Smooth muscle cell (in vitro differentiated cells): Measurements from ENCODE around the gene KNDC1. TPM values are rescaled to one million over a fixed set of nuclear protein-coding genes. Genes with fewer than 3 reads are reported as not detected.

Source experiments
- DNase-seq: peaks from one replicate; lab custom pipeline; 2025; ENCODE audit not compliant: unreplicated experiment; lab: John Stamatoyannopoulos, UW
- H2AFZ ChIP-seq: fragments of 200-600 bp; sonication (generic); 2 replicates; pipeline ENCODE4 v1.6.0; 2016; ENCODE audit warnings: antibody characterized with exemption, low read depth, mild to moderate bottlenecking
- H3F3A ChIP-seq: fragments of 200-600 bp; sonication (generic); 2 replicates; pipeline ENCODE4 v1.6.0; 2017; ENCODE audit warnings: antibody characterized with exemption, low read depth
- H3K27ac ChIP-seq: fragments of 200-600 bp; sonication (generic); 2 replicates; pipeline ENCODE4 v1.5.1; 2016; ENCODE audit warnings: low read depth, mild to moderate bottlenecking
- H3K27me3 ChIP-seq: fragments of 200-600 bp; sonication (generic); 2 replicates; pipeline ENCODE4 v1.6.1; 2016; ENCODE audit warnings: low read depth, mild to moderate bottlenecking
- H3K36me3 ChIP-seq: fragments of 200-600 bp; sonication (generic); 2 replicates; pipeline ENCODE4 v1.5.1; 2016; ENCODE audit warnings: low read depth
- H3K4me1 ChIP-seq: fragments of 200-600 bp; sonication (generic); 2 replicates; pipeline ENCODE4 v1.5.1; 2016; ENCODE audit warnings: low read depth
- H3K4me2 ChIP-seq: fragments of 200-600 bp; sonication (generic); 2 replicates; pipeline ENCODE4 v1.6.0; 2016; ENCODE audit warnings: mild to moderate bottlenecking
- H3K4me3 ChIP-seq: fragments of 200-600 bp; sonication (generic); 2 replicates; pipeline ENCODE4 v1.5.1; 2016; ENCODE audit warnings: mild to moderate bottlenecking
- H3K79me2 ChIP-seq: fragments of 200-600 bp; sonication (generic); 2 replicates; pipeline ENCODE4 v1.6.0; 2016; ENCODE audit warnings: low read depth, mild to moderate bottlenecking
- H3K9ac ChIP-seq: fragments of 200-600 bp; sonication (generic); 2 replicates; pipeline ENCODE4 v1.6.0; 2016; ENCODE audit warnings: low read depth
- H3K9me3 ChIP-seq: fragments of 200-600 bp; sonication (generic); replicated peaks from 2 replicates; pipeline ENCODE4 v1.5.1; 2016; ENCODE audit warnings: low read depth
- H4K20me1 ChIP-seq: fragments of 200-600 bp; sonication (generic); 2 replicates; pipeline ENCODE4 v1.6.0; 2016; ENCODE audit warnings: low read depth
- WGBS: methylation state at CpG from one replicate; pipeline ENCODE4 v1.1.7; 2016; ENCODE audit warnings: low lambda C conversion rate; 5-methylcytosine and 5-hydroxymethylcytosine counted together
- polyA plus RNA-seq: library from polyadenylated mRNA; unstranded; fragments of >200 nt; fragmentation: Nextera tagmentation; extraction: Ambion mirVana; gene quantifications from 2 replicates; pipeline ENCODE4 v1.2.1, GENCODE V29; 2016
- total RNA-seq: library from RNA; depleted of rRNA; stranded (reverse); fragments of >200 nt; gene quantifications from 2 replicates; pipeline ENCODE4 v1.2.3, GENCODE V29; 2014
- TF ChIP-seq, protein P1 (sequence below): fragments of 200-600 bp; sonication (generic); IDR thresholded peaks from 2 replicates; pipeline ENCODE4 v1.5.1; 2017; ENCODE audit warnings: borderline replicate concordance, mild to moderate bottlenecking, antibody characterized with exemption; ENCODE audit not compliant: insufficient read depth, poor library complexity, severe bottlenecking

Gene KNDC1
- total and polyA plus RNA-seq, 2 experiments from 2014 or later: 2.3 to 3.1 TPM

GRCh38 chr10:133114726-133115452, 45.1 kb upstream of the KNDC1 start:
- DNase-seq: no peak
- Histone ChIP-seq H4K20me1 (no peaks in the 10 kb centered on the region), H3K4me3 (no peak overlapping the region), H3K9me3 (no peaks in the 10 kb centered on the region), H3F3A (no peaks in the 10 kb centered on the region), H2AFZ (no peak overlapping the region), H3K27ac (no peak overlapping the region), H3K79me2 (no peaks in the 10 kb centered on the region), H3K36me3 (no peaks in the 10 kb centered on the region), H3K4me2 (no peak overlapping the region), H3K9ac (no peak overlapping the region), H3K4me1 (no peaks in the 10 kb centered on the region), H3K27me3 (no peaks in the 10 kb centered on the region)
- TF ChIP-seq, protein P1, sequence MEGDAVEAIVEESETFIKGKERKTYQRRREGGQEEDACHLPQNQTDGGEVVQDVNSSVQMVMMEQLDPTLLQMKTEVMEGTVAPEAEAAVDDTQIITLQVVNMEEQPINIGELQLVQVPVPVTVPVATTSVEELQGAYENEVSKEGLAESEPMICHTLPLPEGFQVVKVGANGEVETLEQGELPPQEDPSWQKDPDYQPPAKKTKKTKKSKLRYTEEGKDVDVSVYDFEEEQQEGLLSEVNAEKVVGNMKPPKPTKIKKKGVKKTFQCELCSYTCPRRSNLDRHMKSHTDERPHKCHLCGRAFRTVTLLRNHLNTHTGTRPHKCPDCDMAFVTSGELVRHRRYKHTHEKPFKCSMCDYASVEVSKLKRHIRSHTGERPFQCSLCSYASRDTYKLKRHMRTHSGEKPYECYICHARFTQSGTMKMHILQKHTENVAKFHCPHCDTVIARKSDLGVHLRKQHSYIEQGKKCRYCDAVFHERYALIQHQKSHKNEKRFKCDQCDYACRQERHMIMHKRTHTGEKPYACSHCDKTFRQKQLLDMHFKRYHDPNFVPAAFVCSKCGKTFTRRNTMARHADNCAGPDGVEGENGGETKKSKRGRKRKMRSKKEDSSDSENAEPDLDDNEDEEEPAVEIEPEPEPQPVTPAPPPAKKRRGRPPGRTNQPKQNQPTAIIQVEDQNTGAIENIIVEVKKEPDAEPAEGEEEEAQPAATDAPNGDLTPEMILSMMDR: no peak
- WGBS: 86% methylated on average over 33 of the region's 33 CpGs

GRCh38 chr10:133115453-133115842, 44.6 kb upstream of the KNDC1 start:
- no peak overlapping the region for H2AFZ ChIP-seq
- H3K9ac ChIP-seq: no peak overlapping the region
- WGBS: 91% methylated on average over 13 of the region's 13 CpGs
- no peaks in the 10 kb centered on the region for H4K20me1 ChIP-seq
- no peaks in the 10 kb centered on the region for H3K9me3 ChIP-seq
- TF ChIP-seq, protein P1: no peak
- no peaks in the 10 kb centered on the region for H3F3A ChIP-seq
- no peak for DNase-seq
- H3K27ac ChIP-seq: no peak overlapping the region
- no peaks in the 10 kb centered on the region for H3K36me3 ChIP-seq
- H3K4me1 ChIP-seq: no peaks in the 10 kb centered on the region
- no peak overlapping the region for H3K4me2 ChIP-seq
- no peaks in the 10 kb centered on the region for H3K79me2 ChIP-seq
- H3K27me3 ChIP-seq: no peaks in the 10 kb centered on the region
- no peak overlapping the region for H3K4me3 ChIP-seq

- Histone ChIP-seq H3K4me1 (no peaks in the 10 kb centered on the region), H3K9me3 (no peaks in the 10 kb centered on the region), H3K27me3 (no peaks in the 10 kb centered on the region), H3F3A (no peaks in the 10 kb centered on the region), H3K79me2 (no peaks in the 10 kb centered on the region), H2AFZ (no peak overlapping the region), H4K20me1 (no peaks in the 10 kb centered on the region), H3K9ac (no peak overlapping the region), H3K27ac (no peak overlapping the region), H3K4me2 (no peak overlapping the region), H3K36me3 (no peaks in the 10 kb centered on the region), H3K4me3 (no peak overlapping the region)
- WGBS: 71% methylated on average over 9 of the region's 17 CpGs
- TF ChIP-seq, protein P1: no peak
- DNase-seq: no peak
Measured at GRCh38 chr10:133115976-133116375, 44.0 kb upstream of the KNDC1 start.

GRCh38 chr10:133116455-133116854, 43.6 kb upstream of the KNDC1 start:
- Histone ChIP-seq H4K20me1 (no peaks in the 10 kb centered on the region), H3K27me3 (no peaks in the 10 kb centered on the region), H3F3A (no peaks in the 10 kb centered on the region), H3K27ac (no peak overlapping the region), H3K4me2 (no peak overlapping the region), H3K4me1 (no peaks in the 10 kb centered on the region), H3K79me2 (no peaks in the 10 kb centered on the region), H2AFZ (no peak overlapping the region), H3K9ac (no peak overlapping the region), H3K9me3 (no peaks in the 10 kb centered on the region), H3K36me3 (no peaks in the 10 kb centered on the region), H3K4me3 (no peak overlapping the region)
- DNase-seq: no peak
- TF ChIP-seq, protein P1: no peak
- 85% methylated on average over 10 of the region's 14 CpGs for WGBS
